Mesendoderm (in vitro differentiated cells): ENCODE data around the gene KIAA0319L.

Source experiments
- DNase-seq: peaks from one replicate; pipeline ENCODE4 v3.0.0; 2013
- H2AK5ac ChIP-seq: 2 replicates; pipeline ENCODE4 v1.6.1; 2013; ENCODE audit warnings: low read length, inconsistent platforms
- H2BK120ac ChIP-seq: 2 replicates; pipeline ENCODE4 v1.6.1; 2013; ENCODE audit warnings: low read depth, mild to moderate bottlenecking, low read length, moderate library complexity, mixed read lengths
- H2BK15ac ChIP-seq: replicated peaks from 2 replicates; pipeline ENCODE4 v1.6.1; 2013; ENCODE audit warnings: low read depth, mild to moderate bottlenecking, moderate library complexity
- H2BK5ac ChIP-seq: 2 replicates; pipeline ENCODE4 v1.6.1; 2013; ENCODE audit warnings: low read length, inconsistent platforms
- H3K18ac ChIP-seq: 2 replicates; pipeline ENCODE4 v1.6.1; 2013; ENCODE audit warnings: mild to moderate bottlenecking, low read length, mixed read lengths
- H3K23ac ChIP-seq: one replicate; pipeline ENCODE4 v1.6.1; 2013; ENCODE audit warnings: low read length
- H3K27ac ChIP-seq: 2 replicates; pipeline ENCODE4 v1.5.1; 2013; ENCODE audit warnings: low read depth, mild to moderate bottlenecking, inconsistent platforms, low read length, moderate library complexity
- H3K27me3 ChIP-seq: 2 replicates; pipeline ENCODE4 v1.6.1; 2013; ENCODE audit warnings: low read length, control low read depth, mild to moderate bottlenecking, inconsistent platforms; ENCODE audit not compliant: insufficient read depth, poor library complexity
- H3K36me3 ChIP-seq: 2 replicates; pipeline ENCODE4 v1.6.1; 2013; ENCODE audit warnings: low read length, inconsistent platforms; ENCODE audit not compliant: control insufficient read depth, insufficient read depth
- H3K4ac ChIP-seq: one replicate; pipeline ENCODE4 v1.6.1; 2013; ENCODE audit warnings: low read depth, mild to moderate bottlenecking, low read length, moderate library complexity
- H3K4me1 ChIP-seq: 2 replicates; pipeline ENCODE4 v1.6.1; 2013; ENCODE audit warnings: low read depth, low read length, inconsistent platforms; ENCODE audit not compliant: control insufficient read depth
- H3K4me2 ChIP-seq: 2 replicates; pipeline ENCODE4 v1.6.1; 2013; ENCODE audit warnings: low read length
- H3K4me3 ChIP-seq: 2 replicates; pipeline ENCODE4 v1.5.1; 2013; ENCODE audit warnings: mild to moderate bottlenecking, low read length
- H3K56ac ChIP-seq: one replicate; pipeline ENCODE4 v1.6.1; 2013; ENCODE audit warnings: low read length
- H3K79me1 ChIP-seq: 2 replicates; pipeline ENCODE4 v1.6.1; 2013; ENCODE audit warnings: low read length, inconsistent platforms
- H3K79me2 ChIP-seq: 2 replicates; pipeline ENCODE4 v1.6.1; 2013; ENCODE audit warnings: mild to moderate bottlenecking, low read length; ENCODE audit not compliant: control insufficient read depth, insufficient read depth
- H3K9ac ChIP-seq: 2 replicates; pipeline ENCODE4 v1.6.1; 2013; ENCODE audit warnings: low read length, inconsistent platforms
- H4K5ac ChIP-seq: one replicate; pipeline ENCODE4 v1.6.1; 2013; ENCODE audit warnings: low read length
- H4K8ac ChIP-seq: one replicate; pipeline ENCODE4 v1.6.1; 2013; ENCODE audit warnings: low read depth, mild to moderate bottlenecking, control low read depth, low read length, moderate library complexity
- WGBS: extraction: QIAGEN DNeasy Blood & Tissue Kit; methylation state at CpG from one replicate; pipeline ENCODE4 v1.1.7; 2013; ENCODE audit warnings: low lambda C conversion rate, missing lambda C conversion rate; ENCODE audit not compliant: insufficient coverage; ENCODE audit errors: extremely low coverage; 5-methylcytosine and 5-hydroxymethylcytosine counted together

Gene KIAA0319L

GRCh38 chr1:35535243-35535642, 22.0 kb downstream of the KIAA0319L start:
- H2BK5ac ChIP-seq, result no peak overlapping the region
- H3K79me1 ChIP-seq, result peaks cover 4% of the 10 kb centered on the region
- no peak overlapping the region for H3K4ac ChIP-seq
- H3K23ac ChIP-seq, result no peak overlapping the region
- H2BK120ac ChIP-seq, result no peak overlapping the region
- H2AK5ac ChIP-seq, result no peak overlapping the region
- no peak overlapping the region for H3K56ac ChIP-seq
- no peak overlapping the region for H3K27ac ChIP-seq
- peaks cover 5% of the 10 kb centered on the region for H3K4me1 ChIP-seq
- no peak overlapping the region for H4K8ac ChIP-seq
- no peaks in the 10 kb centered on the region for H3K27me3 ChIP-seq
- H3K4me3 ChIP-seq, result no peak overlapping the region
- peaks cover 3% of the 10 kb centered on the region for H3K36me3 ChIP-seq
- H4K5ac ChIP-seq, result no peak overlapping the region
- H3K9ac ChIP-seq, result no peak overlapping the region
- H3K18ac ChIP-seq, result no peak overlapping the region
- no peaks in the 10 kb centered on the region for H3K79me2 ChIP-seq
- no peak for DNase-seq
- H3K4me2 ChIP-seq, result no peak overlapping the region
- no peak overlapping the region for H2BK15ac ChIP-seq

GRCh38 chr1:35533586-35533985, 23.6 kb downstream of the KIAA0319L start:
- Histone ChIP-seq H2BK15ac (no peak overlapping the region), H3K4me3 (no peak overlapping the region), H3K9ac (no peak overlapping the region), H2BK5ac (no peak overlapping the region), H3K27ac (peak overlapping the region; percentile 48), H3K79me2 (no peaks in the 10 kb centered on the region), H2BK120ac (no peak overlapping the region), H4K8ac (no peak overlapping the region), H4K5ac (no peak overlapping the region), H3K23ac (no peak overlapping the region), H3K4me2 (no peak overlapping the region), H3K18ac (no peak overlapping the region), H3K4me1 (peaks cover 3% of the 10 kb centered on the region), H3K56ac (no peak overlapping the region), H3K36me3 (peaks cover 3% of the 10 kb centered on the region), H2AK5ac (no peak overlapping the region), H3K27me3 (no peaks in the 10 kb centered on the region), H3K4ac (no peak overlapping the region), H3K79me1 (peaks cover 2% of the 10 kb centered on the region)
- peak; percentile 56 for DNase-seq
- no CpG with 5 or more reads among the region's 1 CpG for WGBS

GRCh38 chr1:35532497-35533223, 24.5 kb downstream of the KIAA0319L start:
- no CpG with 5 or more reads among the region's 1 CpG for WGBS
- Histone ChIP-seq H3K4me1 (peaks cover 3% of the 10 kb centered on the region), H3K4me3 (no peak overlapping the region), H2AK5ac (no peak overlapping the region), H3K18ac (peak overlapping the region; percentile 90), H4K8ac (no peak overlapping the region), H3K27ac (no peak overlapping the region), H3K4me2 (no peak overlapping the region), H4K5ac (no peak overlapping the region), H3K9ac (no peak overlapping the region), H2BK120ac (peak overlapping the region; percentile 51), H3K4ac (no peak overlapping the region), H3K27me3 (no peaks in the 10 kb centered on the region), H2BK5ac (no peak overlapping the region), H3K23ac (no peak overlapping the region), H2BK15ac (no peak overlapping the region), H3K36me3 (peaks cover 3% of the 10 kb centered on the region), H3K79me1 (peaks cover 2% of the 10 kb centered on the region), H3K56ac (no peak overlapping the region), H3K79me2 (no peaks in the 10 kb centered on the region)
- DNase-seq, result no peak

GRCh38 chr1:35531368-35531767, 25.8 kb downstream of the KIAA0319L start:
- H3K4me2 ChIP-seq, result no peak overlapping the region
- peaks cover 2% of the 10 kb centered on the region for H3K79me1 ChIP-seq
- H3K56ac ChIP-seq, result no peak overlapping the region
- WGBS, result no CpG with 5 or more reads among the region's 6 CpGs
- no peak overlapping the region for H2BK5ac ChIP-seq
- H2BK120ac ChIP-seq, result no peak overlapping the region
- H3K9ac ChIP-seq, result no peak overlapping the region
- peaks cover 3% of the 10 kb centered on the region for H3K4me1 ChIP-seq
- no peak overlapping the region for H3K18ac ChIP-seq
- no peak overlapping the region for H4K5ac ChIP-seq
- H2BK15ac ChIP-seq, result no peak overlapping the region
- H3K23ac ChIP-seq, result no peak overlapping the region
- no peaks in the 10 kb centered on the region for H3K27me3 ChIP-seq
- H2AK5ac ChIP-seq, result no peak overlapping the region
- no peak overlapping the region for H3K27ac ChIP-seq
- H3K79me2 ChIP-seq, result no peaks in the 10 kb centered on the region
- no peak overlapping the region for H3K4ac ChIP-seq
- no peak overlapping the region for H4K8ac ChIP-seq
- peaks cover 3% of the 10 kb centered on the region for H3K36me3 ChIP-seq
- no peak for DNase-seq
- no peak overlapping the region for H3K4me3 ChIP-seq

DNA sequence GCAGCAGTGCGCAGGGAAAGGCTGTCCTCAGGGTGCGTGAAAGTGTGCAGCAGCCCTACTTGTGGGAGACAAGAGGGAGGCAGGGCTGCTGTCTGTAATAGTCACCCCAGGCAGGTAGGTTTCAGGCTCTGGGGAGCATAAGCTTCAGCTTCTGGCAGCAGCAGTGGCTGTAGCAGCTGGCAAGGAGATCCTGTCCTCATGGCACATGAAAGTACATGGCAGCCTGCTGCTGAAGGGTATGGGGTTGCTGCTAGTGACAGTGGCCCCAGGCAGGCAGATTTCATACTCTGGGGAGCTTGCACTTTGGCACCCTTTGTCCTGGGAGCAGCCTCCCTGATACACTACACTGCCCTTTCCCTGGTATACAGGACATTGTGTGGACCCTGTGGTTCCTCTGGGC, 26.3 kb downstream of the KIAA0319L start:
- H2BK120ac ChIP-seq, result no peak overlapping the region
- H3K18ac ChIP-seq, result no peak overlapping the region
- no peak overlapping the region for H3K4me2 ChIP-seq
- no peak overlapping the region for H3K56ac ChIP-seq
- H4K5ac ChIP-seq, result no peak overlapping the region
- H3K9ac ChIP-seq, result no peak overlapping the region
- no peak overlapping the region for H2BK15ac ChIP-seq
- H3K4me3 ChIP-seq, result peak overlapping the region; percentile 19
- no peak overlapping the region for H4K8ac ChIP-seq
- H3K79me2 ChIP-seq, result no peaks in the 10 kb centered on the region
- peaks cover 3% of the 10 kb centered on the region for H3K36me3 ChIP-seq
- no CpG with 5 or more reads among the region's 2 CpGs for WGBS
- no peak for DNase-seq
- H2BK5ac ChIP-seq, result no peak overlapping the region
- H3K4me1 ChIP-seq, result peaks cover 3% of the 10 kb centered on the region
- H3K4ac ChIP-seq, result no peak overlapping the region
- no peak overlapping the region for H3K27ac ChIP-seq
- no peak overlapping the region for H2AK5ac ChIP-seq
- H3K27me3 ChIP-seq, result no peaks in the 10 kb centered on the region
- peaks cover 2% of the 10 kb centered on the region for H3K79me1 ChIP-seq
- no peak overlapping the region for H3K23ac ChIP-seq

DNA sequence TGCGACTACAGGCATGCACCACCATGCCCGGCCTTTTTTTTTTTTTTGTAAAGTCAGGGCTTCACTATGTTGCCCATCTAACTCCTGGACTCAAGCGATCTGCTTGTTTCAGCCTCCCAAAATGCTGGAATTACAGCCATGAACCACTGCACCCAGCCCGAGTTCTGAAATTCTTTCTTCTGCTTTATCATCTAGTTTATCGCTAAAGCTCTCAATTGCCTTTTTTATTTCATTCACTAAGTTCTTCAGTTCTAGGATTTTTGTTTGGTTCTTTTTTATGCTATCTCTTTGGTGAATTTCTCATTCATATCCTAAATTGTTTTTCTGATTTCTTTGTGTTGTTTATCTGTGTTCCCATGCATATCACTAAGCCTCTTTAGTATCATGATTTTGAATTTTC, 27.0 kb downstream of the KIAA0319L start:
- Histone ChIP-seq H3K4me3 (no peak overlapping the region), H3K4me2 (no peak overlapping the region)
- WGBS, result no CpG with 5 or more reads among the region's 5 CpGs

More for the DNA sequence above, 27.0 kb downstream of the KIAA0319L start:
- Histone ChIP-seq H4K5ac (no peak overlapping the region), H3K56ac (no peak overlapping the region), H3K18ac (no peak overlapping the region), H2BK120ac (no peak overlapping the region), H3K4ac (no peak overlapping the region), H3K27ac (no peak overlapping the region), H3K79me1 (peaks cover 2% of the 10 kb centered on the region), H3K4me1 (peaks cover 1% of the 10 kb centered on the region), H2BK5ac (no peak overlapping the region), H3K23ac (no peak overlapping the region), H3K79me2 (no peaks in the 10 kb centered on the region), H4K8ac (no peak overlapping the region), H3K27me3 (no peaks in the 10 kb centered on the region), H2BK15ac (no peak overlapping the region), H3K36me3 (peaks cover 3% of the 10 kb centered on the region), H2AK5ac (no peak overlapping the region), H3K9ac (no peak overlapping the region)
- DNase-seq, result no peak
